HCT116 (cell line): ENCODE data around the gene CDRT15. TPM values are rescaled to one million over a fixed set of nuclear protein-coding genes. Genes with fewer than 3 reads are reported as not detected.

Source experiments
- ATAC-seq: fragments of 200-7000 bp; cut with Tn5 transposase; 2 replicates; pipeline ENCODE4 v1.9.1; 2020; ENCODE audit warnings: mild to moderate bottlenecking, moderate library complexity
- BruUV-seq: library from RNA; stranded (reverse); fragments of 400-500 nt; replicated peaks from 2 replicates; lab custom pipeline; 2021; lab: Mats Ljungman, UMichigan
- CTCF ChIA-PET: fragments of 300-600 bp; sonication (Branson Sonifier 250); formaldehyde crosslinking; loops from one replicate; lab custom pipeline; 2021; ENCODE audit warnings: antibody characterized with exemption; lab: Charles Lee
- POLR2A ChIA-PET: fragments of 300-600, 350-600 bp; sonication (Branson Sonifier 250); formaldehyde crosslinking; loops from one replicate; lab custom pipeline; 2021; ENCODE audit warnings: antibody characterized with exemption; lab: Charles Lee
- RAD21 ChIA-PET, 2 experiments: fragments of 300-600 bp; sonication (Branson Sonifier 250); formaldehyde crosslinking; loops; one replicate each; lab custom pipeline; 2023; ENCODE audit warnings: low total read pairs in 2 of 2; ENCODE audit not compliant: uncharacterized antibody in 2 of 2, unreplicated experiment in 2 of 2, low non-redundant PET in 1 of 2; lab: Charles Lee
- DNase-seq: peaks from one replicate; pipeline ENCODE4 v3.0.0-alpha.2; 2010; ENCODE audit warnings: low read depth, low spot score
- H2AFZ ChIP-seq: fragments of 200-600 bp; shearing (Covaris generic), sonication (generic); 2 replicates; pipeline ENCODE4 v1.6.1; 2017; ENCODE audit warnings: low read depth, mixed run types, mixed read lengths, antibody characterized with exemption, low read length; ENCODE audit not compliant: poor library complexity, severe bottlenecking
- H3K27ac ChIP-seq: 2 replicates; pipeline ENCODE4 v1.5.1; 2012; ENCODE audit warnings: low read depth, low read length
- H3K27me3 ChIP-seq: fragments of 200-600 bp; sonication (generic); 2 replicates; pipeline ENCODE4 v1.6.1; 2016; ENCODE audit warnings: mixed run types, low read length, mixed read lengths; ENCODE audit not compliant: insufficient read depth
- H3K36me3 ChIP-seq, 2 experiments: fragments of 200-500 bp in 1 of 2; fragments of 200-600 bp in 1 of 2; sonication (Bioruptor generic) in 1 of 2; sonication (generic) in 1 of 2; 2 replicates each; pipeline versions ENCODE4 v1.5.1 to v1.6.1; 2014 to 2016; ENCODE audit warnings: low read length in 2 of 2, inconsistent platforms in 1 of 2, mixed read lengths in 1 of 2, mixed run types in 1 of 2; ENCODE audit not compliant: insufficient read depth in 2 of 2, control insufficient read depth in 1 of 2
- H3K4me1 ChIP-seq, 2 experiments: fragments of 200-600 bp in 1 of 2; sonication (generic) in 1 of 2; 2 replicates each; pipeline versions ENCODE4 v1.5.1 to v1.6.1; 2012 to 2017; ENCODE audit warnings: low read length in 2 of 2, inconsistent platforms in 1 of 2, mild to moderate bottlenecking in 1 of 2, mixed read lengths in 1 of 2, mixed run types in 1 of 2, moderate library complexity in 1 of 2; ENCODE audit not compliant: insufficient read depth in 2 of 2, control insufficient read depth in 1 of 2
- H3K4me2 ChIP-seq: fragments of 200-600 bp; sonication (generic); 2 replicates; pipeline ENCODE4 v1.6.1; 2017; ENCODE audit warnings: mixed run types, low read length, mixed read lengths
- H3K4me3 ChIP-seq, 2 experiments: fragments of 200-600 bp in 1 of 2; sonication (generic) in 1 of 2; replicated peaks in 1 of 2; 2 replicates each; pipeline ENCODE4 v1.5.1; 2011 to 2016; ENCODE audit warnings: low read length in 2 of 2, control low read depth in 1 of 2, low read depth in 1 of 2, mild to moderate bottlenecking in 1 of 2, mixed read lengths in 1 of 2, mixed run types in 1 of 2
- H3K79me2 ChIP-seq: fragments of 200-600 bp; sonication (generic); 2 replicates; pipeline ENCODE4 v1.6.1; 2017; ENCODE audit warnings: mild to moderate bottlenecking, mixed run types, low read length, moderate library complexity, mixed read lengths; ENCODE audit not compliant: insufficient read depth
- H3K9ac ChIP-seq: fragments of 200-600 bp; sonication (generic); 2 replicates; pipeline ENCODE4 v1.6.1; 2016; ENCODE audit warnings: low read length, mixed read lengths
- H3K9me2 ChIP-seq: fragments of 200-600 bp; sonication (generic), shearing (Covaris generic); 2 replicates; pipeline ENCODE4 v1.6.1; 2017; ENCODE audit warnings: mixed run types, mild to moderate bottlenecking, moderate library complexity; ENCODE audit not compliant: insufficient read depth
- H3K9me3 ChIP-seq, 2 experiments: fragments of 200-500 bp in 1 of 2; fragments of 200-600 bp in 1 of 2; sonication (Bioruptor generic) in 1 of 2; sonication (generic) in 1 of 2; 2 replicates each; pipeline ENCODE4 v1.6.1; 2014 to 2017; ENCODE audit warnings: low read length in 2 of 2, mixed read lengths in 2 of 2, inconsistent platforms in 1 of 2, low read depth in 1 of 2, mild to moderate bottlenecking in 1 of 2, mixed run types in 1 of 2, moderate library complexity in 1 of 2; ENCODE audit not compliant: control insufficient read depth in 1 of 2, insufficient read depth in 1 of 2
- H4K20me1 ChIP-seq: fragments of 200-600 bp; sonication (generic), shearing (Covaris generic); 2 replicates; pipeline ENCODE4 v1.6.1; 2017; ENCODE audit warnings: mixed run types, mild to moderate bottlenecking, moderate library complexity; ENCODE audit not compliant: insufficient read depth
- ATF3 ChIP-seq: IDR thresholded peaks from 2 replicates; pipeline ENCODE4 v1.6.1; 2012
- CBX3 ChIP-seq: IDR thresholded peaks from 2 replicates; pipeline ENCODE4 v1.6.1; 2012; ENCODE audit warnings: low read depth
- CEBPB ChIP-seq: IDR thresholded peaks from 2 replicates; pipeline ENCODE4 v1.6.1; 2012; ENCODE audit warnings: low read depth
- CTCF ChIP-seq, 3 experiments: fragments of 200-600 bp in 1 of 3; sonication (generic) in 1 of 3; IDR thresholded peaks in 2 of 3; conservative IDR thresholded peaks in 1 of 3; 2 replicates each; pipeline ENCODE4 v1.5.1; 2012 to 2017; ENCODE audit warnings: low read depth in 2 of 3, low read length in 2 of 3, antibody characterized with exemption in 1 of 3, borderline replicate concordance in 1 of 3, control low read depth in 1 of 3, mild to moderate bottlenecking in 1 of 3, mixed read lengths in 1 of 3, mixed run types in 1 of 3, moderate library complexity in 1 of 3; ENCODE audit not compliant: insufficient read depth in 1 of 3
- EGR1 ChIP-seq: IDR thresholded peaks from 2 replicates; pipeline ENCODE4 v1.6.1; 2012; ENCODE audit warnings: low read depth
- ELF1 ChIP-seq: IDR thresholded peaks from 2 replicates; pipeline ENCODE4 v1.6.1; 2012; ENCODE audit warnings: low read depth, borderline replicate concordance
- EZH2 ChIP-seq: fragments of 200-600 bp; sonication (generic); IDR thresholded peaks from 2 replicates; pipeline ENCODE4 v1.6.1; 2017; ENCODE audit warnings: antibody characterized with exemption, mixed run types
- FOSL1 ChIP-seq: IDR thresholded peaks from 2 replicates; pipeline ENCODE4 v1.6.1; 2012; ENCODE audit warnings: low read depth
- JUND ChIP-seq: IDR thresholded peaks from 2 replicates; pipeline ENCODE4 v1.6.1; 2012
- MAX ChIP-seq: IDR thresholded peaks from 2 replicates; pipeline ENCODE4 v1.6.1; 2012
- POLR2A ChIP-seq: IDR thresholded peaks from 2 replicates; pipeline ENCODE4 v1.7.0; 2011; ENCODE audit warnings: borderline replicate concordance; ENCODE audit not compliant: insufficient read depth, insufficient read length; ENCODE audit errors: extremely low read depth
- POLR2AphosphoS5 ChIP-seq: IDR thresholded peaks from 2 replicates; pipeline ENCODE4 v1.6.1; 2011; ENCODE audit warnings: mild to moderate bottlenecking, low read depth, low read length, moderate library complexity
- RAD21 ChIP-seq: IDR thresholded peaks from 2 replicates; pipeline ENCODE4 v1.6.1; 2012; ENCODE audit warnings: low read depth, mild to moderate bottlenecking
- REST ChIP-seq: IDR thresholded peaks from 2 replicates; pipeline ENCODE4 v1.6.1; 2012; ENCODE audit warnings: low read depth
- SIN3A ChIP-seq: IDR thresholded peaks from 2 replicates; pipeline ENCODE4 v1.6.1; 2012; ENCODE audit warnings: low read depth
- SP1 ChIP-seq: IDR thresholded peaks from 2 replicates; pipeline ENCODE4 v1.6.1; 2012; ENCODE audit warnings: low read depth
- YY1 ChIP-seq: IDR thresholded peaks from 2 replicates; pipeline ENCODE4 v1.6.1; 2011; ENCODE audit warnings: low read length, low read depth, moderate library complexity, mild to moderate bottlenecking; ENCODE audit not compliant: insufficient replicate concordance; ENCODE audit errors: extremely low read depth
- ZFX ChIP-seq: fragments of 450-650 bp; IDR thresholded peaks from 2 replicates; pipeline ENCODE4 v1.6.1; 2017
- ZNF274 ChIP-seq: fragments of 200-500 bp; sonication (Bioruptor generic); IDR thresholded peaks from 2 replicates; pipeline ENCODE4 v1.6.1; 2014; ENCODE audit warnings: mild to moderate bottlenecking, low read depth, low read length, inconsistent platforms
- intact Hi-C: fragments of 100-400 bp; cut with micrococcal nuclease; formaldehyde crosslinking; loops from 2 replicates; pipeline ENCODE4 v1.10.0; 2022
- total RNA-seq: library from RNA; stranded (reverse); gene quantifications from one replicate; pipeline ENCODE4 v1.2.1, GENCODE V29; 2021; ENCODE audit not compliant: unreplicated experiment

Gene CDRT15
- total RNA-seq, 1 experiment from 2014 or later = not detected

GRCh38 chr17:14200354-14200753, 36.3 kb downstream of the CDRT15 start:
- Histone ChIP-seq H3K9me3 (no peaks in the 10 kb centered on the region), H3K9me2 (no peaks in the 10 kb centered on the region), H3K36me3 (no peaks in the 10 kb centered on the region), H3K4me3 (no peak overlapping the region), H3K9ac (no peak overlapping the region), H3K27ac (no peak overlapping the region), H3K4me2 (no peak overlapping the region), H2AFZ (no peak overlapping the region), H3K27me3 (no peaks in the 10 kb centered on the region), H3K79me2 (no peaks in the 10 kb centered on the region), H4K20me1 (no peaks in the 10 kb centered on the region), H3K4me1 (peaks cover under 1 to 11% of the 10 kb centered on the region in 2 experiments)
- no peak for TF ChIP-seq JUND
- TF ChIP-seq ZFX = no peak
- TF ChIP-seq SIN3A = no peak
- TF ChIP-seq POLR2A = no peak
- TF ChIP-seq REST = no peak
- TF ChIP-seq ZNF274 = no peak
- no peak for TF ChIP-seq POLR2AphosphoS5
- TF ChIP-seq CEBPB = no peak
- TF ChIP-seq ELF1 = no peak
- TF ChIP-seq MAX = no peak
- no peak for TF ChIP-seq YY1
- TF ChIP-seq RAD21 = no peak
- TF ChIP-seq EGR1 = no peak
- no peak for TF ChIP-seq EZH2
- TF ChIP-seq ATF3 = no peak
- no peak for TF ChIP-seq FOSL1
- TF ChIP-seq CBX3 = no peak
- no peak for TF ChIP-seq SP1
- TF ChIP-seq CTCF (IDR thresholded peaks at IDR 0.05 in 2 of 3, conservative IDR thresholded peaks at IDR 0.05 in 1 of 3; ENCODE audit: borderline replicate concordance in 1 of 3, insufficient read depth in 1 of 3, low read depth in 2 of 3, low read length in 2 of 3) = no peak
- ATAC-seq (no peak), DNase-seq (no peak)
- BruUV-seq = no TSS peak
- ChIA-PET CTCF (no interaction called here), POLR2A (interaction anchor here (1.4 kb wide), 1 partner anchor 101 kb away, joined by 3 read pairs; the partner anchor contains the start of gene HS3ST3B1), RAD21 (no interaction called here)
- intact Hi-C loops = no loop called here
